Parathyroid adenoma (tissue), 2 donors: ENCODE data around the gene OPALIN.

ENCODE experiments used
- H2AFZ ChIP-seq: fragments of 300-600 bp; sonication (generic); one replicate; pipeline ENCODE4 v1.7.0; 2017; ENCODE audit warnings: antibody characterized with exemption, mild to moderate bottlenecking
- H3K27ac ChIP-seq: fragments of 300-600 bp; sonication (generic); one replicate; pipeline ENCODE4 v1.7.0; 2017
- H3K27me3 ChIP-seq: fragments of 300-600 bp; sonication (generic); one replicate; pipeline ENCODE4 v1.7.0; 2017; ENCODE audit warnings: low read length; ENCODE audit not compliant: control insufficient read depth, insufficient read depth
- H3K36me3 ChIP-seq: fragments of 300-600 bp; sonication (generic); one replicate; pipeline ENCODE4 v1.7.0; 2017; ENCODE audit warnings: low read length; ENCODE audit not compliant: control insufficient read depth, insufficient read depth
- H3K4me1 ChIP-seq: fragments of 300-600 bp; sonication (generic); one replicate; pipeline ENCODE4 v1.7.0; 2017; ENCODE audit warnings: control low read depth
- H3K4me2 ChIP-seq: fragments of 300-600 bp; sonication (generic); one replicate; pipeline ENCODE4 v1.7.0; 2017; ENCODE audit warnings: low read length
- H3K4me3 ChIP-seq: fragments of 300-600 bp; sonication (generic); one replicate; pipeline ENCODE4 v1.7.0; 2017; ENCODE audit warnings: low read depth, low read length
- H3K79me2 ChIP-seq: fragments of 300-600 bp; sonication (generic); one replicate; pipeline ENCODE4 v1.7.0; 2017; ENCODE audit warnings: control low read depth
- H3K9ac ChIP-seq: fragments of 300-600 bp; sonication (generic); one replicate; pipeline ENCODE4 v1.7.0; 2017; ENCODE audit warnings: mild to moderate bottlenecking
- H3K9me3 ChIP-seq: fragments of 300-600 bp; sonication (generic); one replicate; pipeline ENCODE4 v1.7.0; 2017; ENCODE audit warnings: low read length; ENCODE audit not compliant: control insufficient read depth
- CTCF ChIP-seq: fragments of 300-600 bp; sonication (generic); IDR thresholded peaks from one replicate; pipeline ENCODE4 v1.7.0; 2017; ENCODE audit warnings: antibody characterized with exemption, mild to moderate bottlenecking
- donor health status: primary hyperparathyroidism.

Gene OPALIN

GRCh38 chr10:96295475-96295874 lies 63.3 kb downstream of the OPALIN start:
- H2AFZ ChIP-seq = no peak overlapping the region
- no peak overlapping the region for H3K27ac ChIP-seq
- peaks cover 6% of the 10 kb centered on the region for H3K4me1 ChIP-seq
- no peaks in the 10 kb centered on the region for H3K9me3 ChIP-seq
- H3K4me3 ChIP-seq = no peak overlapping the region
- no peak overlapping the region for H3K9ac ChIP-seq
- no peaks in the 10 kb centered on the region for H3K36me3 ChIP-seq
- TF ChIP-seq CTCF = no peak
- H3K27me3 ChIP-seq = no peaks in the 10 kb centered on the region
- H3K79me2 ChIP-seq = no peaks in the 10 kb centered on the region
- H3K4me2 ChIP-seq = no peak overlapping the region
